Stimulated activated CD8-positive, alpha-beta memory T cell treated with anti-CD3 and anti-CD28 coated beads, Interleukin-12 subunit alpha, Interleukin-12 subunit beta, amount 100 ng/mL, for 4 hours (primary cell): ENCODE results near the gene SLC34A1.

Experiments used
- DNase-seq: peaks from one replicate; pipeline ENCODE4 v3.0.0-alpha.2; 2020; ENCODE audit warnings: low read depth

The SLC34A1 gene

GRCh38 chr5:177446200-177447065 is 62.2 kb downstream of the SLC34A1 start, which contains the start of gene PRR7:
Gene PRR7 (plus strand): TSS chr5:177446814. CDS start chr5:177455068, 8,254 bp downstream.
- DNase-seq, result peak; percentile 66

- DNase-seq, result peak; percentile 55
These were observed 62.9 kb downstream of the SLC34A1 start for GRCh38 chr5:177447066-177447610.

GRCh38 chr5:177447611-177448243 is 63.5 kb downstream of the SLC34A1 start:
- DNase-seq, result no peak
